MM.1S (cell line): ENCODE results near the gene MAP2K7.
"Not testable (repeated sequence)": the region's sequence is repeated elsewhere in the genome, so short reads cannot be mapped to it uniquely, and the experiment has no call there.

ENCODE experiments used
- DNase-seq: peaks from one replicate; pipeline ENCODE4 v3.0.0-alpha.2; 2015
- H2AFZ ChIP-seq: fragments of 300-600 bp; sonication (generic); 2 replicates; pipeline ENCODE4 v1.6.0; 2016; ENCODE audit warnings: antibody characterized with exemption, low read length
- H3F3A ChIP-seq: fragments of 300-600 bp; sonication (generic); 2 replicates; pipeline ENCODE4 v1.6.1; 2016; ENCODE audit warnings: mild to moderate bottlenecking, antibody characterized with exemption, low read length, moderate library complexity, mixed read lengths; ENCODE audit not compliant: insufficient read depth
- H3K27ac ChIP-seq: fragments of 300-600 bp; sonication (generic); 2 replicates; pipeline ENCODE4 v1.5.1; 2016; ENCODE audit warnings: mild to moderate bottlenecking, low read length
- H3K27me3 ChIP-seq: fragments of 300-600 bp; sonication (generic); replicated peaks from 2 replicates; pipeline ENCODE4 v1.6.0; 2016; ENCODE audit warnings: low read length; ENCODE audit not compliant: insufficient read depth
- H3K36me3 ChIP-seq: fragments of 300-600 bp; sonication (generic); replicated peaks from 2 replicates; pipeline ENCODE4 v1.6.1; 2016; ENCODE audit warnings: mild to moderate bottlenecking, low read length, mixed read lengths; ENCODE audit not compliant: insufficient read depth
- H3K4me1 ChIP-seq: fragments of 300-600 bp; sonication (generic); 2 replicates; pipeline ENCODE4 v1.6.1; 2016; ENCODE audit warnings: low read length, mixed read lengths
- H3K4me2 ChIP-seq: fragments of 300-600 bp; sonication (generic); 2 replicates; pipeline ENCODE4 v1.6.0; 2016; ENCODE audit warnings: low read depth, low read length
- H3K4me3 ChIP-seq: fragments of 300-600 bp; sonication (generic); 2 replicates; pipeline ENCODE4 v1.5.1; 2016; ENCODE audit warnings: low read length, mixed read lengths
- H3K79me2 ChIP-seq: fragments of 300-600 bp; sonication (generic); 2 replicates; pipeline ENCODE4 v1.6.1; 2016; ENCODE audit warnings: mixed run types, low read length, mixed read lengths
- H3K9ac ChIP-seq: fragments of 300-600 bp; sonication (generic); 2 replicates; pipeline ENCODE4 v1.6.1; 2016; ENCODE audit warnings: low read length, mixed read lengths
- H3K9me2 ChIP-seq: fragments of 300-600 bp; sonication (generic); replicated peaks from 2 replicates; pipeline ENCODE4 v1.6.1; 2016; ENCODE audit warnings: mild to moderate bottlenecking, low read length, mixed read lengths; ENCODE audit not compliant: insufficient read depth
- H3K9me3 ChIP-seq: fragments of 300-600 bp; sonication (generic); replicated peaks from 2 replicates; pipeline ENCODE4 v1.6.1; 2016; ENCODE audit warnings: mild to moderate bottlenecking, low read length, mixed read lengths; ENCODE audit not compliant: insufficient read depth
- H4K20me1 ChIP-seq: fragments of 300-600 bp; sonication (generic); 2 replicates; pipeline ENCODE4 v1.6.1; 2016; ENCODE audit warnings: mild to moderate bottlenecking, low read length, moderate library complexity, mixed read lengths; ENCODE audit not compliant: insufficient read depth
- CTCF ChIP-seq: fragments of 300-600 bp; sonication (generic); IDR thresholded peaks from 2 replicates; pipeline ENCODE4 v1.5.1; 2016; ENCODE audit warnings: antibody characterized with exemption, low read length, mixed read lengths
- EZH2 ChIP-seq: fragments of 300-600 bp; sonication (generic); optimal IDR thresholded peaks from 2 replicates; pipeline ENCODE3; 2017; ENCODE audit warnings: low read depth, mild to moderate bottlenecking, antibody characterized with exemption, low read length, mixed read lengths
- EZH2phosphoT487 ChIP-seq: fragments of 300-600 bp; sonication (generic); IDR thresholded peaks from 2 replicates; pipeline ENCODE4 v1.6.1; 2018; ENCODE audit warnings: antibody characterized with exemption, low read length

MAP2K7 gene

GRCh38 chr19:7917267-7918061 lies 13.8 kb downstream of the MAP2K7 start:
- Histone ChIP-seq H3K79me2 (no peaks in the 10 kb centered on the region), H3K9ac (peak overlapping the region; percentile 44; the same call in 1 of the 2 replicates), H4K20me1 (0 out of 2 replicates have a peak, but pooled peaks cover 7% of the 10 kb centered on the region), H3K27ac (no peak overlapping the region), H3K4me2 (peak overlapping the region; percentile 96), H3F3A (peaks cover 18% of the 10 kb centered on the region), H3K27me3 (peaks cover 30% of the 10 kb centered on the region), H3K36me3 (no peaks in the 10 kb centered on the region), H3K4me3 (peak overlapping the region; percentile 58), H3K4me1 (peaks cover 10% of the 10 kb centered on the region; the same call in 1 of the 2 replicates), H3K9me3 (no peaks in the 10 kb centered on the region), H2AFZ (peak overlapping the region; percentile 65), H3K9me2 (no peaks in the 10 kb centered on the region)
- DNase-seq = peak; percentile 69
- TF ChIP-seq EZH2 (no peak), CTCF (peak; percentile 74)

GRCh38 chr19:7918062-7918614 lies 14.5 kb downstream of the MAP2K7 start:
- not testable (repeated sequence) for H3K36me3 ChIP-seq, DNase-seq, H3K9me3 ChIP-seq, H3K9me2 ChIP-seq, H3K79me2 ChIP-seq, H4K20me1 ChIP-seq, H3K27ac ChIP-seq
- H3K9ac ChIP-seq = peak overlapping the region; percentile 44; the same call in 1 of the 2 replicates
- peaks cover 18% of the 10 kb centered on the region for H3F3A ChIP-seq
- peak overlapping the region; percentile 58 for H3K4me3 ChIP-seq
- H3K4me2 ChIP-seq = peak overlapping the region; percentile 96
- H3K4me1 ChIP-seq = peaks cover 10% of the 10 kb centered on the region; the same call in 1 of the 2 replicates
- peaks cover 30% of the 10 kb centered on the region for H3K27me3 ChIP-seq
- H2AFZ ChIP-seq = peak overlapping the region; percentile 65

DNA sequence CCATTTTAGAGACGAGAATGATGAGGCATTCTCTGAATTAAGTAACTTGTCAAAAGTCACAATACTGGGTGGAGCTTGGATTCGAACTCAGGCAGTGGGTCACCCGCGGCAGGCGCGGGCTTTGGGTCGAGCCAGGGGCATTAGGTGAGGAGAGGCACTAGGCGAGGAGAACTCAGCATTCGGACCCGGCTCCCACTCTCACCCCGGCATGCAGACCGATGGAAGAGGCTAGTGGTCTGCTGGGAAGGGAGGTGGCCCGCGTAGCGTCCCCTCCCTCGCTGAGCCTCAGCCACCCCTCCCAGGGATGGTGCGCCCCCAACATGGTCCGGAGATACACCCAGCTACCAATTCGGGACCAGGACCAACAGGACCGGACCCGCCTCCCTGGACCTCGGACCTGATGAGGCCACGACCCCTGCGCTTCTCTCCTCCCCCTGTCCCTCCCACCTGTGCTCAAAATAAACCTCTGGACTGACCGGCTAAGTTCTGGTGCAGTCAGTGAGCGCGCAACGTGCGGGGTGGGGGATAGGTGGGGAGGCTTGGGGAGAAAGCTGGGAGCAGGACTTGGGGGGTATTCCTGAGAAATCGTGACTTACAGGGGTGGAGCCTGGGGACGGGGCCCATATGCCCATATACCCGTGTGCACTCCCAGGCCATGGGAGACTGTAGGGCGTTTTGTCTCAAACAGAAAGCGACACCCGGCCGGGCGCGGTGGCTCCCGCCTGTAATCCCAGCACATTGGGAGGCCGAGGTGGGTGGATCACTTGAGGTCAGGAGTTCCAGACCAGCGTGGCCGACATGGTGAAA lies 15.1 kb downstream of the MAP2K7 start:
- TF ChIP-seq EZH2 (no peak), CTCF (no peak), EZH2phosphoT487 (no peak)
- Histone ChIP-seq H3F3A (peaks cover 18% of the 10 kb centered on the region), H2AFZ (0 out of 2 replicates have a peak overlapping the region, but pooled peaks have one; percentile 98), H3K9me3 (no peaks in the 10 kb centered on the region), H3K4me1 (peaks cover 10% of the 10 kb centered on the region; the same call in 1 of the 2 replicates), H3K9ac (no peak overlapping the region; the same call in 1 of the 2 replicates), H3K4me3 (peak overlapping the region; percentile 76), H3K36me3 (no peaks in the 10 kb centered on the region), H3K27ac (no peak overlapping the region), H3K79me2 (no peaks in the 10 kb centered on the region), H4K20me1 (0 out of 2 replicates have a peak, but pooled peaks cover 7% of the 10 kb centered on the region), H3K9me2 (no peaks in the 10 kb centered on the region), H3K27me3 (peaks cover 30% of the 10 kb centered on the region), H3K4me2 (peak overlapping the region; percentile 98; the same call in 1 of the 2 replicates)
- DNase-seq = no peak
